NCI-H2171 treated with DMSO at 0.1 percent for 48 hours (cell line): ENCODE results near the gene OR6C76.

Source experiments
- DNase-seq: peaks from one replicate; lab custom pipeline; 2025; lab: John Stamatoyannopoulos, UW

OR6C76 gene

GRCh38 chr12:55469291-55469690, 43.2 kb downstream of the OR6C76 start:
- DNase-seq, result no peak

GRCh38 chr12:55470088-55470829, 44.2 kb downstream of the OR6C76 start, which contains the start of gene OR6C70:
Gene OR6C70 (minus strand): TSS chr12:55470138. CDS start chr12:55470138, 0 bp downstream.
- no peak for DNase-seq

- no peak for DNase-seq
Observed at GRCh38 chr12:55472264-55472663, 46.2 kb downstream of the OR6C76 start.
